ENCODE results near the gene TUBGCP6. TPM values are rescaled to one million over a fixed set of nuclear protein-coding genes. Genes with fewer than 3 reads are reported as not detected.

Gene TUBGCP6
- total and polyA plus RNA-seq, 2 donors (not counting 1 experiment from before 2014, with no cell fraction given), result 137 to 178 TPM

- Histone ChIP-seq H3K9ac (ENCODE audit: low read length) (no peak overlapping the region), H3K27me3 (replicated peaks in 1 of 4; ENCODE audit: control extremely low read depth in 1 of 4, control insufficient read depth in 3 of 4, insufficient read depth in 4 of 4, low read length in 3 of 4) (peaks cover 0 to 3% (median 0%) of the 10 kb centered on the region in 4 experiments), H3K4me1 (ENCODE audit: control insufficient read depth in 2 of 2, insufficient read depth in 2 of 2, low read length in 2 of 2) (peaks cover 27 to 35% of the 10 kb centered on the region in 2 donors), H3K27ac (ENCODE audit: low read length in 2 of 2) (no peak overlapping the region), H3K79me2 (ENCODE audit: control insufficient read depth, insufficient read depth, low read length) (no peaks in the 10 kb centered on the region), H3K9me3 (ENCODE audit: control extremely low read depth in 1 of 3, control insufficient read depth in 2 of 3, insufficient read depth in 1 of 3, low read length in 2 of 3) (peaks cover 0 to 5% (median 0%) of the 10 kb centered on the region in 3 donors), H3K36me3 (replicated peaks in 1 of 2; ENCODE audit: control extremely low read depth in 1 of 2, control insufficient read depth in 1 of 2, extremely low read depth in 1 of 2, insufficient read depth in 2 of 2, low read length in 1 of 2) (no peaks in the 10 kb centered on the region), H2AFZ (ENCODE audit: insufficient read depth, low read depth, low read length, poor library complexity, severe bottlenecking) (no peak overlapping the region), H3K4me2 (replicated peaks; ENCODE audit: low read depth, low read length, poor library complexity, severe bottlenecking) (no peak overlapping the region), H3K4me3 (ENCODE audit: control extremely low read depth in 1 of 5, extremely low read depth in 1 of 5, insufficient read depth in 1 of 5, low read depth in 2 of 5, low read length in 4 of 5) (no peak overlapping the region), H4K20me1 (ENCODE audit: control insufficient read depth, insufficient read depth, low read length, poor library complexity, severe bottlenecking) (no peaks in the 10 kb centered on the region)
- no peak for TF ChIP-seq EZH2 (IDR thresholded peaks at IDR 0.05; ENCODE audit: borderline replicate concordance, insufficient read depth, low read depth, low read length, poor library complexity, severe bottlenecking)
- TF ChIP-seq, protein P1, sequence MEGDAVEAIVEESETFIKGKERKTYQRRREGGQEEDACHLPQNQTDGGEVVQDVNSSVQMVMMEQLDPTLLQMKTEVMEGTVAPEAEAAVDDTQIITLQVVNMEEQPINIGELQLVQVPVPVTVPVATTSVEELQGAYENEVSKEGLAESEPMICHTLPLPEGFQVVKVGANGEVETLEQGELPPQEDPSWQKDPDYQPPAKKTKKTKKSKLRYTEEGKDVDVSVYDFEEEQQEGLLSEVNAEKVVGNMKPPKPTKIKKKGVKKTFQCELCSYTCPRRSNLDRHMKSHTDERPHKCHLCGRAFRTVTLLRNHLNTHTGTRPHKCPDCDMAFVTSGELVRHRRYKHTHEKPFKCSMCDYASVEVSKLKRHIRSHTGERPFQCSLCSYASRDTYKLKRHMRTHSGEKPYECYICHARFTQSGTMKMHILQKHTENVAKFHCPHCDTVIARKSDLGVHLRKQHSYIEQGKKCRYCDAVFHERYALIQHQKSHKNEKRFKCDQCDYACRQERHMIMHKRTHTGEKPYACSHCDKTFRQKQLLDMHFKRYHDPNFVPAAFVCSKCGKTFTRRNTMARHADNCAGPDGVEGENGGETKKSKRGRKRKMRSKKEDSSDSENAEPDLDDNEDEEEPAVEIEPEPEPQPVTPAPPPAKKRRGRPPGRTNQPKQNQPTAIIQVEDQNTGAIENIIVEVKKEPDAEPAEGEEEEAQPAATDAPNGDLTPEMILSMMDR (IDR thresholded peaks at IDR 0.05), result no peak
- H3K27ac Mint-ChIP-seq, result peak overlapping the region; percentile 10
- no peaks in the 10 kb centered on the region for H3K9me3 Mint-ChIP-seq (ENCODE audit: insufficient read depth)
- H3K4me1 Mint-ChIP-seq, result peaks cover 30% of the 10 kb centered on the region
- intact Hi-C loops (cut with micrococcal nuclease), result no loop called here
- CTCF ChIA-PET, result no interaction called here
- 95% methylated on average over 83 of the region's 98 CpGs for WGBS (ENCODE audit: insufficient coverage)
- no peak overlapping the region for H3K4me3 Mint-ChIP-seq
- peaks cover 13% of the 10 kb centered on the region for H3K27me3 Mint-ChIP-seq
- POLR2A ChIA-PET, result interaction anchor here (1.1 to 8.0 kb wide), 2 partner anchors 13 to 193 kb away, joined by 4 to 54 read pairs; no protein-coding TSS in a partner anchor
- ATAC-seq (ENCODE audit: low read depth) (no peak), DNase-seq (no peak)
Measured at GRCh38 chr22:50177537-50178470, 67.0 kb downstream of the TUBGCP6 start.

Data from B cell (primary cell).